CD14-positive monocyte (primary cell): ENCODE results near the gene RGMA. TPM values are rescaled to one million over a fixed set of nuclear protein-coding genes. Genes with fewer than 3 reads are reported as not detected.
A peak's percentile ranks its signal among the peaks of the same experiment; 100 is the strongest.
"Not testable (repeated sequence)": the region's sequence is repeated elsewhere in the genome, so short reads cannot be mapped to it uniquely, and the experiment has no call there.

ENCODE experiments used
- DNase-seq, 3 donors: peaks; one replicate each; pipeline ENCODE4 v3.0.0-alpha.2; 2011 to 2022
- H2AFZ ChIP-seq: 2 replicates; pipeline ENCODE4 v1.6.0; 2012; ENCODE audit warnings: mild to moderate bottlenecking, low read depth, low read length, inconsistent platforms; ENCODE audit not compliant: insufficient read depth, poor library complexity, severe bottlenecking
- H3K27ac ChIP-seq, 2 donors: 1 replicate in 1 of 2; 2 replicates in 1 of 2; pipeline ENCODE4 v1.5.1; 2012 to 2013; ENCODE audit warnings: low read length in 2 of 2, control low read depth in 1 of 2, inconsistent platforms in 1 of 2, low read depth in 1 of 2, mild to moderate bottlenecking in 1 of 2
- H3K27me3 ChIP-seq, 2 donors: one replicate each; pipeline versions ENCODE4 v1.6.0 to v1.6.1; 2011 to 2013; ENCODE audit warnings: low read length in 2 of 2; ENCODE audit not compliant: control insufficient read depth in 2 of 2, insufficient read depth in 2 of 2
- H3K36me3 ChIP-seq, 2 donors: replicated peaks in 1 of 2; 1 replicate in 1 of 2; 2 replicates in 1 of 2; pipeline versions ENCODE4 v1.5.1 to v1.6.1; 2012 to 2013; ENCODE audit warnings: low read length in 2 of 2, control low read depth in 1 of 2, inconsistent platforms in 1 of 2, mild to moderate bottlenecking in 1 of 2; ENCODE audit not compliant: insufficient read depth in 2 of 2, control insufficient read depth in 1 of 2
- H3K4me1 ChIP-seq, 2 donors: 1 replicate in 1 of 2; 2 replicates in 1 of 2; pipeline versions ENCODE4 v1.5.1 to v1.6.1; 2012 to 2013; ENCODE audit warnings: low read length in 2 of 2, control low read depth in 1 of 2, inconsistent platforms in 1 of 2, mild to moderate bottlenecking in 1 of 2, moderate library complexity in 1 of 2; ENCODE audit not compliant: insufficient read depth in 2 of 2, control insufficient read depth in 1 of 2
- H3K4me2 ChIP-seq: replicated peaks from 2 replicates; pipeline ENCODE3; 2012; ENCODE audit warnings: low read length, moderate library complexity, mild to moderate bottlenecking; ENCODE audit not compliant: poor library complexity, severe bottlenecking; ENCODE audit errors: extremely low read depth
- H3K4me3 ChIP-seq, 3 experiments: fragments of 200-600 bp in 1 of 3; sonication (generic) in 1 of 3; replicated peaks in 1 of 3; 1 replicate in 2 of 3; 2 replicates in 1 of 3; pipeline ENCODE4 v1.5.1; 2011 to 2013; ENCODE audit warnings: low read length in 3 of 3, mild to moderate bottlenecking in 3 of 3, control low read depth in 2 of 3, low read depth in 2 of 3, inconsistent platforms in 1 of 3, moderate library complexity in 1 of 3
- H3K79me2 ChIP-seq: 2 replicates; pipeline ENCODE4 v1.6.0; 2012; ENCODE audit warnings: mild to moderate bottlenecking, control low read depth, inconsistent platforms, low read length, moderate library complexity; ENCODE audit not compliant: insufficient read depth
- H3K9ac ChIP-seq: 2 replicates; pipeline ENCODE4 v1.6.0; 2017; ENCODE audit warnings: low read length, mild to moderate bottlenecking; ENCODE audit not compliant: insufficient read depth, poor library complexity, severe bottlenecking
- H3K9me3 ChIP-seq, 2 donors: replicated peaks in 1 of 2; 1 replicate in 1 of 2; 2 replicates in 1 of 2; pipeline versions ENCODE4 v1.5.1 to v1.6.1; 2012 to 2013; ENCODE audit warnings: low read length in 2 of 2, control low read depth in 1 of 2; ENCODE audit not compliant: control insufficient read depth in 1 of 2, insufficient read depth in 1 of 2
- H4K20me1 ChIP-seq: 2 replicates; pipeline ENCODE4 v1.6.0; 2012; ENCODE audit warnings: mild to moderate bottlenecking, low read length, control low read depth, moderate library complexity; ENCODE audit not compliant: insufficient read depth
- H3K27ac Mint-ChIP-seq, 7 donors: one replicate each; pipeline ENCODE4 v1.8.0; 2020; ENCODE audit warnings: mild to moderate bottlenecking in 7 of 7, mixed read lengths in 7 of 7, moderate library complexity in 6 of 7, inconsistent platforms in 2 of 7
- H3K27me3 Mint-ChIP-seq, 3 donors: one replicate each; pipeline ENCODE4 v1.8.0; 2021 to 2022; ENCODE audit warnings: low read depth in 3 of 3, mild to moderate bottlenecking in 3 of 3, mixed read lengths in 3 of 3, moderate library complexity in 3 of 3, inconsistent platforms in 1 of 3
- H3K36me3 Mint-ChIP-seq, 2 donors: one replicate each; pipeline ENCODE4 v1.8.0; 2020; ENCODE audit warnings: mixed read lengths in 2 of 2, inconsistent platforms in 1 of 2, mild to moderate bottlenecking in 1 of 2
- H3K4me1 Mint-ChIP-seq: one replicate; pipeline ENCODE4 v1.8.0; 2020; ENCODE audit warnings: mild to moderate bottlenecking, mixed read lengths
- H3K4me3 Mint-ChIP-seq, 2 donors: one replicate each; pipeline ENCODE4 v1.8.0; 2020; ENCODE audit warnings: mild to moderate bottlenecking in 2 of 2, mixed read lengths in 2 of 2, moderate library complexity in 1 of 2
- H3K9me3 Mint-ChIP-seq, 7 donors: one replicate each; pipeline ENCODE4 v1.8.0; 2020 to 2022; ENCODE audit warnings: mixed read lengths in 7 of 7, mild to moderate bottlenecking in 6 of 7, moderate library complexity in 6 of 7, inconsistent platforms in 2 of 7
- CTCF ChIP-seq: fragments of 200-600 bp; IDR thresholded peaks from one replicate; pipeline ENCODE4 v1.8.0; 2022; ENCODE audit warnings: antibody characterized with exemption, mild to moderate bottlenecking
- WGBS: methylation state at CpG from one replicate; pipeline ENCODE4 v1.1.5; 2013; ENCODE audit warnings: missing lambda C conversion rate; ENCODE audit not compliant: insufficient coverage; 5-methylcytosine and 5-hydroxymethylcytosine counted together
- intact Hi-C, 2 donors: fragments of 100-400 bp; cut with micrococcal nuclease; formaldehyde crosslinking; loops; one replicate each; pipeline versions ENCODE4 v1.15.0 to v1.15.1; 2023
- polyA plus RNA-seq, 3 donors: library from polyadenylated mRNA; depleted of rRNA in 1 of 3; unstranded in 2 of 3; stranded (reverse) in 1 of 3; fragments of 300-500 nt in 2 of 3; fragments of >200 nt in 1 of 3; fragmentation: Illumina TruSeq in 2 of 3; gene quantifications; 1 replicate in 2 of 3; 2 replicates in 1 of 3; pipeline ENCODE4 v1.2.3, GENCODE V29; 2012 to 2021

The RGMA gene
- polyA plus RNA-seq, 3 donors, result 0.07 to 0.35 (median 0.08) TPM

- no peak for DNase-seq
- no peak overlapping the region for H3K27ac Mint-ChIP-seq
- intact Hi-C loops, result no loop called here
- H3K27me3 Mint-ChIP-seq, result peaks cover 12 to 18% (median 12%) of the 10 kb centered on the region in 3 donors
- no peaks in the 10 kb centered on the region for H3K36me3 ChIP-seq
- 69% methylated on average over 12 of the region's 23 CpGs for WGBS
- H3K4me1 ChIP-seq, result no peaks in the 10 kb centered on the region
- H3K27ac ChIP-seq, result no peak overlapping the region
- H3K9ac ChIP-seq, result no peak overlapping the region
- no peak overlapping the region for H2AFZ ChIP-seq
- no peaks in the 10 kb centered on the region for H3K79me2 ChIP-seq
- H3K27me3 ChIP-seq, result no peaks in the 10 kb centered on the region
- H3K4me3 Mint-ChIP-seq, result peak overlapping the region; percentile 6 to 39
- no peaks in the 10 kb centered on the region for H3K9me3 Mint-ChIP-seq
- H3K4me2 ChIP-seq, result no peak overlapping the region
- TF ChIP-seq CTCF, result no peak
- no peaks in the 10 kb centered on the region for H3K36me3 Mint-ChIP-seq
- no peak overlapping the region for H3K4me3 ChIP-seq
- H4K20me1 ChIP-seq, result no peaks in the 10 kb centered on the region
- H3K4me1 Mint-ChIP-seq, result peaks cover 6% of the 10 kb centered on the region
- H3K9me3 ChIP-seq, result no peaks in the 10 kb centered on the region
Measured at GRCh38 chr15:93063796-93064690, 25.0 kb downstream of the RGMA start.

GRCh38 chr15:93063262-93063671 lies 25.7 kb downstream of the RGMA start:
- Mint-ChIP-seq H3K27me3 (peaks cover 12 to 18% (median 12%) of the 10 kb centered on the region in 3 donors), H3K4me1 (peaks cover 6% of the 10 kb centered on the region), H3K36me3 (no peaks in the 10 kb centered on the region), H3K27ac (no peak overlapping the region), H3K4me3 (no peak overlapping the region), H3K9me3 (no peaks in the 10 kb centered on the region)
- Histone ChIP-seq H3K27ac (no peak overlapping the region), H4K20me1 (no peaks in the 10 kb centered on the region), H3K36me3 (no peaks in the 10 kb centered on the region), H3K9ac (no peak overlapping the region), H3K9me3 (no peaks in the 10 kb centered on the region), H3K4me1 (no peaks in the 10 kb centered on the region), H3K27me3 (no peaks in the 10 kb centered on the region), H3K4me2 (no peak overlapping the region), H3K79me2 (no peaks in the 10 kb centered on the region), H3K4me3 (no peak overlapping the region), H2AFZ (no peak overlapping the region)
- TF ChIP-seq CTCF, result no peak
- intact Hi-C loops, result no loop called here
- no peak for DNase-seq
- 96% methylated on average over 5 of the region's 8 CpGs for WGBS

DNA sequence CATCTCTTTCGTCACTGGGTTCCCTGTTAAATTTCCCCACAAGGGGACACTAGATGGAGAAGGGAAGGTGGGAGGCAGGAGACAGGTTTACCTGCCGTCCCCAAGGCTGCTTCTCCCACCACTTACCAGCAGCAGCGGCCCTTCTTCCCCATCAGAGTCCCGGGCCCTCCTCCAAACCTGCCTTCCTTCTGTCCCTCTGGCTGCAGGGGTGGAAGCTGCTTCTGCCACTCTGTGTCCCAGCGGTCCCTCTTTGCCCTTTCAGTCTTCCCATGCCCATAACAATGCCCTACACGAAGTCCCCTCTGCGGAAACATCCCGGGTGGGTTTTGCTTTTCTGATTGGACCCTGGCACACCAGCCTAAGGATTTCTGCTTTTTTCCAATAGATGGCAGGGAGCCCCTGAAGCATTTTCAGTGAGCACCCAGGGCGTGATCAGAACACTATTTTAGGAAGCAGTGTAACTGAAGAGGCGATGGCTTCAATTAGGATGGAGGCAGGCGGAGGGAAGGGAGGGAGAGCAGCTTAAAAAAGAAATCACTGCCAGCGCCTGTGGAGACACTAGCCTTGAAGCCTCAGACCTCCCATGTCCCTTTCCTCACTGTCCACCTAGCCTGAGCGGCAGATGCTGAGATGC lies 26.3 kb downstream of the RGMA start:
- H3K27me3 Mint-ChIP-seq, result peaks cover 12 to 19% (median 12%) of the 10 kb centered on the region in 3 donors
- H3K9me3 Mint-ChIP-seq, H3K4me1 ChIP-seq, H3K4me3 ChIP-seq, H3K36me3 Mint-ChIP-seq, H3K9ac ChIP-seq, H3K4me1 Mint-ChIP-seq, intact Hi-C loops, H3K27me3 ChIP-seq, H3K9me3 ChIP-seq, DNase-seq, H3K27ac Mint-ChIP-seq, H3K4me3 Mint-ChIP-seq, H2AFZ ChIP-seq, H4K20me1 ChIP-seq, H3K79me2 ChIP-seq, H3K36me3 ChIP-seq, H3K4me2 ChIP-seq, H3K27ac ChIP-seq: not testable (repeated sequence)
- 96% methylated on average over 4 of the region's 13 CpGs for WGBS
